ENCODE results near the gene ANKRD27.

DNA sequence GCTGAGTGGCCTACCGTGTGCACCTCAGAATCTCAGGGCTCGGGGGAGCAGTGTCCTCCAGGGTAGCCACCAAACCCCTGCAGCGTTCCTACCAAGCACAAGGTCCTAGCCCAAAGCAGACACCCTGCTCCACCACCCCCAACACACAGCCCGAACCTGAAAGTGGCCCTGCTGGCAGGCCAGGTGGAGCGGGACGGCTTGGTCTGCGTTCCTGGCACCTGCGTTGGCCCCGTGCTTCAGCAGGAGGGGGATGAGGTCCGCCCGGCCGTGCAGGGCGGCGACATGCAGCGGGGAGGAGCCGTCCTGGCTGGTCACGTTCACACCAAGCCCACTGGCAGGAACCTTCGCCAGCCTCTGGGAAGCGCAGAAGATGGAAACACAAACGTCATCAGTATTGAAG is 67.5 kb downstream of the ANKRD27 start:
- TF ChIP-seq CTCF (IDR thresholded peaks at IDR 0.05; ENCODE audit: insufficient read depth, low read depth, low read length) (no peak), EZH2 (IDR thresholded peaks at IDR 0.05; ENCODE audit: insufficient read depth, low read length) (no peak)

Measured in astrocyte (in vitro differentiated cells and primary cell).